ENCODE measurements around the gene OGFR. TPM values are rescaled to one million over a fixed set of nuclear protein-coding genes. Genes with fewer than 3 reads are reported as not detected.

The OGFR gene
- total RNA-seq, 1 experiment from 2014 or later: 57.4 TPM

- Histone ChIP-seq H3K4me1 (replicated peaks; ENCODE audit: insufficient read depth) (peaks cover 11% of the 10 kb centered on the region), H3K27ac (no peak overlapping the region), H3K9me3 (ENCODE audit: insufficient read depth, low read depth) (no peaks in the 10 kb centered on the region), H3K79me2 (ENCODE audit: low read depth) (no peaks in the 10 kb centered on the region), H3K9me2 (ENCODE audit: insufficient read depth) (no peaks in the 10 kb centered on the region), H4K20me1 (ENCODE audit: insufficient read depth) (no peaks in the 10 kb centered on the region), H2AFZ (no peak overlapping the region), H3F3A (ENCODE audit: insufficient read depth, low read depth) (peaks cover 21% of the 10 kb centered on the region; the same call in 1 of the 2 replicates), H3K4me3 (no peak overlapping the region), H3K27me3 (ENCODE audit: insufficient read depth, low read depth) (no peaks in the 10 kb centered on the region), H3K36me3 (ENCODE audit: low read depth) (no peaks in the 10 kb centered on the region; the same call in 1 of the 2 replicates), H3K4me2 (no peak overlapping the region)
- DNase-seq: peak in 1 of 2 experiments; percentile 35
- intact Hi-C loops (cut with micrococcal nuclease; ENCODE audit: unreplicated experiment): no loop called here
- no TSS peak for BruUV-seq (replicated peaks)
- ChIA-PET CTCF (no interaction called here), POLR2A (ENCODE audit: unreplicated experiment) (no interaction called here)
- TF ChIP-seq CTCF (conservative IDR thresholded peaks at IDR 0.05): no peak
- no peak for TF ChIP-seq EZH2 (IDR thresholded peaks at IDR 0.05; ENCODE audit: low read depth)
Observed at GRCh38 chr20:62840244-62841197, 35.9 kb downstream of the OGFR start.

- no peaks in the 10 kb centered on the region; the same call in 1 of the 2 replicates for H4K20me1 ChIP-seq (ENCODE audit: insufficient read depth)
- no peak overlapping the region for H3K27ac ChIP-seq
- ChIA-PET POLR2A (ENCODE audit: unreplicated experiment) (no interaction called here), CTCF (no interaction called here)
- H3K9me3 ChIP-seq (ENCODE audit: insufficient read depth, low read depth): no peaks in the 10 kb centered on the region
- intact Hi-C loops (cut with micrococcal nuclease; ENCODE audit: unreplicated experiment): no loop called here
- H3K27me3 ChIP-seq (ENCODE audit: insufficient read depth, low read depth): no peaks in the 10 kb centered on the region
- TF ChIP-seq EZH2 (IDR thresholded peaks at IDR 0.05; ENCODE audit: low read depth) (no peak), CTCF (conservative IDR thresholded peaks at IDR 0.05) (no peak)
- peaks cover 11% of the 10 kb centered on the region for H3K4me1 ChIP-seq (replicated peaks; ENCODE audit: insufficient read depth)
- H3F3A ChIP-seq (ENCODE audit: insufficient read depth, low read depth): peaks cover 21% of the 10 kb centered on the region; the same call in 1 of the 2 replicates
- H3K36me3 ChIP-seq (ENCODE audit: low read depth): no peaks in the 10 kb centered on the region; the same call in 1 of the 2 replicates
- H3K4me2 ChIP-seq: no peak overlapping the region
- H3K79me2 ChIP-seq (ENCODE audit: low read depth): no peaks in the 10 kb centered on the region
- no peaks in the 10 kb centered on the region for H3K9me2 ChIP-seq (ENCODE audit: insufficient read depth)
- no peak for DNase-seq
- no TSS peak for BruUV-seq (replicated peaks)
- no peak overlapping the region for H3K4me3 ChIP-seq
- no peak overlapping the region for H2AFZ ChIP-seq
Observed at GRCh38 chr20:62841705-62842212, 37.1 kb downstream of the OGFR start.

GRCh38 chr20:62843656-62844055 lies 39.0 kb downstream of the OGFR start:
- Histone ChIP-seq H3K79me2 (ENCODE audit: low read depth) (no peaks in the 10 kb centered on the region), H3F3A (ENCODE audit: insufficient read depth, low read depth) (peaks cover 15% of the 10 kb centered on the region; the same call in 1 of the 2 replicates), H3K4me3 (no peak overlapping the region), H3K4me2 (no peak overlapping the region), H3K4me1 (replicated peaks; ENCODE audit: insufficient read depth) (no peaks in the 10 kb centered on the region), H3K36me3 (ENCODE audit: low read depth) (no peaks in the 10 kb centered on the region; the same call in 1 of the 2 replicates), H3K9me2 (ENCODE audit: insufficient read depth) (no peaks in the 10 kb centered on the region), H3K27me3 (ENCODE audit: insufficient read depth, low read depth) (no peaks in the 10 kb centered on the region), H3K9me3 (ENCODE audit: insufficient read depth, low read depth) (no peaks in the 10 kb centered on the region), H3K27ac (no peak overlapping the region), H2AFZ (no peak overlapping the region), H4K20me1 (ENCODE audit: insufficient read depth) (no peaks in the 10 kb centered on the region; the same call in 1 of the 2 replicates)
- ChIA-PET CTCF (no interaction called here), POLR2A (ENCODE audit: unreplicated experiment) (no interaction called here)
- no TSS peak for BruUV-seq (replicated peaks)
- TF ChIP-seq CTCF (conservative IDR thresholded peaks at IDR 0.05) (no peak), EZH2 (IDR thresholded peaks at IDR 0.05; ENCODE audit: low read depth) (no peak)
- peak in 1 of 2 experiments; percentile 31 for DNase-seq
- intact Hi-C loops (cut with micrococcal nuclease; ENCODE audit: unreplicated experiment): no loop called here
